GM10248 (cell line): Measurements from ENCODE around the gene ZNHIT1.

ENCODE experiments used
- CTCF ChIA-PET: fragments of 300-600 bp; sonication (Branson Sonifier 250); formaldehyde crosslinking; extraction: SDS; loops from one replicate; lab custom pipeline; 2021; ENCODE audit warnings: antibody characterized with exemption; lab: Yijun Ruan, JAX
- POLR2A ChIA-PET: fragments of 350-650 bp; sonication (Branson Sonifier 250); formaldehyde crosslinking; extraction: SDS; loops from one replicate; lab custom pipeline; 2020; ENCODE audit warnings: antibody characterized with exemption; lab: Yijun Ruan, JAX
- DNase-seq: peaks from one replicate; pipeline ENCODE4 v3.0.0; 2012; ENCODE audit errors: extremely low spot score
- TF ChIP-seq, protein P1 (sequence below): IDR thresholded peaks from 2 replicates; pipeline ENCODE4 v1.5.1; 2012; ENCODE audit warnings: mild to moderate bottlenecking, low read depth; ENCODE audit errors: extremely low read depth, missing control alignments, control extremely low read depth

ZNHIT1 gene

DNA sequence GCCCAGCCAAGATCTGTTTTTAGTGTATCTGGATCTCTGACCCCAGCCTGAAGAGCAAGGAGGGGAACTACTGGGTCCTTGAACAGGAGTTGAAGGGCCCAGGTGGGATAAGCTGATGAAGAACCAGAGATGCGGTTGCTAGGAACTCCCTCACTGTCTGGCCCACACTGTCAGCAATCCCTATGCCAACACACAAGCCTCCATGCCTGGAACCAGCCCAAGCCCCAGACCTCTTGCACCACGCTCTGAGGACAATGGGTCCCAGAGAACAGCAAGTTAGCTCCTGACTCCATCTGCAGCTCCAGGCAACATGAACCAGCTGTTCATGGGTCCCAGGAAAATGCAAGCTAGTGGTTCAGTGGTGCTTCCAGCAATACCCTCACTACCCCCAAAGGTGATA, 40.3 kb upstream of the ZNHIT1 start:
- ChIA-PET POLR2A (no interaction called here), CTCF (interaction anchor here (2.5 to 6.2 kb wide), 2 partner anchors 15 to 34 kb away, joined by 10 to 42 read pairs; no protein-coding TSS in a partner anchor)
- no peak for DNase-seq
- TF ChIP-seq, protein P1, sequence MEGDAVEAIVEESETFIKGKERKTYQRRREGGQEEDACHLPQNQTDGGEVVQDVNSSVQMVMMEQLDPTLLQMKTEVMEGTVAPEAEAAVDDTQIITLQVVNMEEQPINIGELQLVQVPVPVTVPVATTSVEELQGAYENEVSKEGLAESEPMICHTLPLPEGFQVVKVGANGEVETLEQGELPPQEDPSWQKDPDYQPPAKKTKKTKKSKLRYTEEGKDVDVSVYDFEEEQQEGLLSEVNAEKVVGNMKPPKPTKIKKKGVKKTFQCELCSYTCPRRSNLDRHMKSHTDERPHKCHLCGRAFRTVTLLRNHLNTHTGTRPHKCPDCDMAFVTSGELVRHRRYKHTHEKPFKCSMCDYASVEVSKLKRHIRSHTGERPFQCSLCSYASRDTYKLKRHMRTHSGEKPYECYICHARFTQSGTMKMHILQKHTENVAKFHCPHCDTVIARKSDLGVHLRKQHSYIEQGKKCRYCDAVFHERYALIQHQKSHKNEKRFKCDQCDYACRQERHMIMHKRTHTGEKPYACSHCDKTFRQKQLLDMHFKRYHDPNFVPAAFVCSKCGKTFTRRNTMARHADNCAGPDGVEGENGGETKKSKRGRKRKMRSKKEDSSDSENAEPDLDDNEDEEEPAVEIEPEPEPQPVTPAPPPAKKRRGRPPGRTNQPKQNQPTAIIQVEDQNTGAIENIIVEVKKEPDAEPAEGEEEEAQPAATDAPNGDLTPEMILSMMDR: no peak

DNA sequence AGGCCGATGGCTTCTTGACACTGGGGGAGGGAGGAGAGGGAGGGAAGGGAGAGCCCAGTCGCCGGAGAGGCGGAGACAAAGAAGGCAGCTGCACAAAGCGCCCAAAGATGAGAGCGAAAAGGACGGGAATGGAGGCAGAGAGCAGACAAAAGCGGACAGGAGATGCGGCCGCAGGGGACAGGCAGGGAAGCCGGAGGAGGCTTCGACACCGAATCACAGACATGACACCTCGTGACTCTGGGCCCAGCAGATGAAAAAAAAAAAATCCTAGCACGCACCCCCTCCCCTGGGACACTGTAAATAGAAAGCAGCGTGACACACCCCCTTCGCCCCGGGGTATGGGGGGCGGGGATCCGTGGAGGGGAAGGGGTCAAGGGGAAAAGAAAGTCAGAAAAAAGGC, 38.8 kb upstream of the ZNHIT1 start:
- TF ChIP-seq, protein P1: no peak
- ChIA-PET POLR2A (no interaction called here), CTCF (interaction anchor here (6.2 kb wide), 1 partner anchor 13 kb away, joined by 42 read pairs; no protein-coding TSS in a partner anchor)
- no peak for DNase-seq

DNA sequence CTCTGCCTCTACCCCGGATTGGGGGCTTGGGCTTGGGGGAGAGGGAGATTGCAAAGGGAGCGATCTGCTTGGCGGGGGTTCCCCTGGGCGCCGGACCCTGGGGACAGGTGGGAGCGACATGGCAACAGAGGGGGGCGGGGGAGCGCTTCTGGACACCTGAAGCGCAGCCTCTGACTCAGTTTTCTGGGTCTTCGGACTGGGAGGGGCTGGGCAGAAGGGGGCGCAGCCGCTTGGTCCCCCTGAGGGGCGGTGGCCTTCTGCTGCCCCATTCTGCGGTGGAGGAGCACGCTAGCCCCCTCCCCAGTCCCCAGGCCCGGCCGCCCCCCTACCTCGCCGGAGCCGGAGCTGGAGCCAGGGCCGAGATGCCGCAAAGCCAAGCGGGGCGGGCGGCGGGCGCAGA, 38.3 kb upstream of the ZNHIT1 start:
- POLR2A ChIA-PET: no interaction called here
- CTCF ChIA-PET: interaction anchor here (0.9 kb wide), 1 partner anchor 13 kb away, joined by 5 read pairs; no protein-coding TSS in a partner anchor

DNA sequence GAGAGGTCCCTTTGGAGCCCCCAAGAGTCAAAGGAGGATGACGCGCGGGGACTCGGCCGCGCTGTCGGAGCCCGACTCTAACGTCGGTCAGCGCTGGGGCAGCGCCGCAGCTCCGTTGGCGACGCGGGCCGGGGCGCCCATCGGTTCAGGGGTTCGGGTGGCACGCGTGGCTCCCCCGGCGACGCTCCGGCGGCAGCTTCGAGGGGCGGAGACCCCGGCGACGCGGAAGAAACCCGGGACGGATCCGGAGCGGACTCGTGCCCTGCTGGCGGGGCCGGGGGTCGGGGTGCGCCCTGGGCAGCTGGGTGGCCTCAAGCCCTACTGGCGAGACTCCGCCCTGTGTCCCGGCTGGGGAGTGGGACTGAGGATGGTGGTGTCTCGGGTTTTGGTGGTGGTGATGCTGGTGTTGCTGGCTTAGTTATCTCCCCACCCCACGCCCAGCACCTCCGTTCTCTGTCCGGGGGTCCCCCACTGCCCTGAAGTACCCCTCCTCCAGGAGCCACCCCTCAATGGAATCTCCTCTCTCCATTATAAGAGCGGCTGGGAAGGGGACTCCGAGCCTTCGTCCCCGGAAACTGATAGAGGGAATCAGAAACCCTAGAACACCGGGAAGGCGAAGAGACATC, 37.7 kb upstream of the ZNHIT1 start, which contains the start of gene NAT16:
TSS of gene NAT16 (minus strand) at position 164 of the 626 bp plus-strand sequence. CDS start 5,486 bp downstream, outside the sequence.
- TF ChIP-seq, protein P1: no peak
- CTCF ChIA-PET: interaction anchor here (0.9 to 1.6 kb wide), 2 partner anchors 12 kb away, joined by 5 to 7 read pairs; no protein-coding TSS in a partner anchor
- DNase-seq: no peak
- POLR2A ChIA-PET: no interaction called here

More for the DNA sequence above, 38.3 kb upstream of the ZNHIT1 start:
- DNase-seq: no peak
- TF ChIP-seq, protein P1: no peak

DNA sequence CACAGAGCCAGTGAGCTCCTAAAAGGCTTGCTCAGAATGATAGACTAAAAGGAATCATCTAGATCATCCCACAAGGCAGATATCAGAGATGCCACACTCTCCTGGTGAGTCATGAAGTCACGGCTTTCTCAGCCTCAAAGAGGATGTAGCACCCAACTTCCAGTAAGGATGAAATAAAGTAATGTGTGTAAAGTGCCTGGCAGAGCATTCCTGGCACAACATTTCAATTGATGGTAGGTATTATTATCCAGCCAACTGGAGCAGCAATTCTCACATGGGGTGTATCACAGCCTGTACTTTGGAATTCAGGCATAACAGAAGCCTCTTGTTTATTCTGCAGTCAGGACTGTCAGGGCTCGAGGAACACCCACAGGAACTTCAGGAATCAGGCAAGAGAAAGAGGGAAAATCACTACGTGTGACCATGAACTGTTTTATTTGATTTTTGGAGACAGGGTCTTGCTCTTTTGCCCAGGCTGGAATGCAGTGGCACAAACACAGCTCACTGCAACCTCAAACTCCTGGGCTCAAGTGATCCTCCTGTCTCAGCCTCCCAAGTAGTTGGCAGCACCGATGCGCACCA, 32.6 kb upstream of the ZNHIT1 start:
- no peak for DNase-seq
- ChIA-PET POLR2A (no interaction called here), CTCF (interaction anchor here (1.1 to 3.2 kb wide), 3 partner anchors 8 to 108 kb away, joined by 4 to 23 read pairs (median 5); no protein-coding TSS in a partner anchor)
- TF ChIP-seq, protein P1: no peak

DNA sequence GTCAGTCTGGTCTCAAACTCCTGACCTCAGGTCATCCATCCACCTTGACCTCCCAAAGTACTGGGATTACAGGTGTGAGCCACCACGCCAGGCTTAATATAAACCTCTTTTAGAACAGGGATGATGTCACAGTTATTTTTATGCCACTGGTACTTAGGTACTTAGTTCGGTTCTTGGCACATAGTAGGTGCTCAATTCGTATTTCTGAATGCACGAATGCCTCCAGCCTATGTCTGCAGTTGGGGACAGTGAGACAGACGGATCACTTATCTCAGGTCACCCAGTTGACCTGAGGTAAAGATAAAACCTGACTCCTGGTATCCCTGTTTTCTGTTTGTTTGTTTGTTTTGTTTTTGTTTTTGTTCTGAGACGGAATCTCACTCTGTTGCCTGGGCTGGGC, 31.8 kb upstream of the ZNHIT1 start:
- ChIA-PET POLR2A (no interaction called here), CTCF (interaction anchor here (0.6 to 1.6 kb wide), 3 partner anchors 42 to 61 kb away, joined by 3 to 10 read pairs (median 4); no protein-coding TSS in a partner anchor)
- TF ChIP-seq, protein P1: no peak
- DNase-seq: no peak
